DMS53 treated with DMSO at 0.1 percent for 48 hours (cell line): Measurements from ENCODE around the gene TIGD3.
"Not testable (repeated sequence)": the region's sequence is repeated elsewhere in the genome, so short reads cannot be mapped to it uniquely, and the experiment has no call there.

Experiments used
- DNase-seq: peaks from one replicate; lab custom pipeline; 2025; ENCODE audit not compliant: unreplicated experiment; lab: John Stamatoyannopoulos, UW

The TIGD3 gene

GRCh38 chr11:65323813-65324212 lies 30.7 kb upstream of the TIGD3 start:
- DNase-seq = no peak

- no peak for DNase-seq
Measured at GRCh38 chr11:65325435-65325834, 29.1 kb upstream of the TIGD3 start.

GRCh38 chr11:65327021-65327420 lies 27.5 kb upstream of the TIGD3 start:
- DNase-seq = no peak

GRCh38 chr11:65329478-65329877 lies 25.1 kb upstream of the TIGD3 start:
- no peak for DNase-seq

- DNase-seq = peak; percentile 77
Measured at GRCh38 chr11:65329944-65330403, 24.6 kb upstream of the TIGD3 start.

GRCh38 chr11:65330544-65330943 lies 24.0 kb upstream of the TIGD3 start:
- no peak for DNase-seq

- DNase-seq = not testable (repeated sequence)
Measured at GRCh38 chr11:65332591-65332990, 22.0 kb upstream of the TIGD3 start.

- DNase-seq = no peak
Measured at GRCh38 chr11:65334696-65335295, 19.8 kb upstream of the TIGD3 start.

- no peak for DNase-seq
Measured at GRCh38 chr11:65338676-65339075, 15.9 kb upstream of the TIGD3 start.

- DNase-seq = no peak
Measured at GRCh38 chr11:65340226-65340625, 14.3 kb upstream of the TIGD3 start.

GRCh38 chr11:65341856-65342255 lies 12.7 kb upstream of the TIGD3 start:
- no peak for DNase-seq

GRCh38 chr11:65351511-65351910 lies 3.0 kb upstream of the TIGD3 start:
- DNase-seq = no peak

GRCh38 chr11:65352783-65353182 lies 1.8 kb upstream of the TIGD3 start:
- no peak for DNase-seq

GRCh38 chr11:65353376-65353775 lies 1.2 kb upstream of the TIGD3 start:
- no peak for DNase-seq

- peak; percentile 37 for DNase-seq
Measured at GRCh38 chr11:65353900-65354264, 669 bp upstream of the TIGD3 start.

GRCh38 chr11:65355013-65355775 lies 643 bp downstream of the TIGD3 start:
- DNase-seq = peak; percentile 19

GRCh38 chr11:65355776-65356393 lies 1.3 kb downstream of the TIGD3 start:
- DNase-seq = no peak

GRCh38 chr11:65356394-65356972 lies 1.9 kb downstream of the TIGD3 start:
- DNase-seq = no peak

- no peak for DNase-seq
Measured at GRCh38 chr11:65357856-65358356, 3.4 kb downstream of the TIGD3 start.

- no peak for DNase-seq
Measured at GRCh38 chr11:65362320-65362931, 7.9 kb downstream of the TIGD3 start.

- DNase-seq = no peak
Measured at GRCh38 chr11:65362966-65363365, 8.4 kb downstream of the TIGD3 start.
